Measurements from ENCODE around the gene EGFL6. TPM values are rescaled to one million over a fixed set of nuclear protein-coding genes. Genes with fewer than 3 reads are reported as not detected.
"Not testable (repeated sequence)": the region's sequence is repeated elsewhere in the genome, so short reads cannot be mapped to it uniquely, and the experiment has no call there.

The EGFL6 gene
- total RNA-seq, 1 experiment from 2014 or later: not detected

DNA sequence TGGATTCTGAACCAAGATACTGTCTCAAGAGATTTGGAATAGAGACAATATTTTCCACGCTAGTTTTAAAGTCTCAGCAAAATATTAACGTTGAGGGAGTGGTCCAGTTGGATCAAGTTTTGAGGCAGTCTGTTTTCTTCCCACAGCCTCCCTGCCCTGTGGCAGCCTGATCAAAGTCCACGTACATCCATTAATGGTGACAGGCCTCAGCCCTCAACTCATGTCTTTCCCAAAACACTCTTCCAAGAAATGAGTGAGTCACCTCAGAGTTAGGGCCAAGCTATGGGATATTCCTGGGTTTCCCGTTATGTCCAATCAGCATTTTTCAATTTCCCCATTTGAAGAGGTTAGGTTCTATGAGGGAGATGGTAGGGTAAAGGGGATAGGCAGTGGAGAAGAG lies 28.5 kb downstream of the EGFL6 start:
- DNase-seq (ENCODE audit: low read depth): peak; percentile 44

DNA sequence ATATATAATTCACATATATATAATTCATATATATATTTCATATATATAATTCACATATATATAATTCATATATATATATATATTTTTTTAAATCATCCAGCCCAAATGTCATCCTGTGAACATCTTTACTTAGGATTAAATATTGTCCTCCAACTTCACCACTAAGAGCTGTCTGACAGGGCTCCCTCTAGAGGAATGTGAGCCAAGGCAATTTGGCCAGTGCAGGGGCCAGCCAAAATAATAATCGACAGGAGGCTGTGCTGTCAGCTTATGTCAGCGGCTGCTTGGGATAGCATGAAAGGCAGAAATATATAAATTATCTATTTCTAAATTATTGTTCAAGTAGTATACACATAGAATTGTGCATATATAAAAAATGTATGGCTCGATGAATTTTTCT lies 29.5 kb downstream of the EGFL6 start:
- DNase-seq (ENCODE audit: low read depth): peak; percentile 14

DNA sequence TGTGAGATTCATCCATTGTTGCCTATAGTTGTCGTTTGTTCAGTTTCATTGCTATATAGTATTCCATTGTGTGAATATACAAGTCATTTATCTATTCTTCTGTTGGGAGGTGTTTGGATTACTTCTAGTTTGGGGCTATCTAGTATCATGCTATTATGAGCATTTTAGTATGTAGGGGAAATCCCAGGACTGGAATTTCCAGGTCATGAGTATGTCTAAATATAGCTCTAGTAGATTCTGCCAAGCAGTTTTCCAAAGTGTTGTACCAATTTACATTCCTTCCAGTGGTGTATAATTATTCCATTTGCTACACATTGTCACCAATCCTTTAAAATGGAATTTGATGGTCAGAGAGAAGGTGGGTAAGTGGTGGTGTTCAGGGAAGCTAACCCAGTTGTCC lies 30.1 kb downstream of the EGFL6 start:
- DNase-seq (ENCODE audit: low read depth): peak; percentile 24

DNA sequence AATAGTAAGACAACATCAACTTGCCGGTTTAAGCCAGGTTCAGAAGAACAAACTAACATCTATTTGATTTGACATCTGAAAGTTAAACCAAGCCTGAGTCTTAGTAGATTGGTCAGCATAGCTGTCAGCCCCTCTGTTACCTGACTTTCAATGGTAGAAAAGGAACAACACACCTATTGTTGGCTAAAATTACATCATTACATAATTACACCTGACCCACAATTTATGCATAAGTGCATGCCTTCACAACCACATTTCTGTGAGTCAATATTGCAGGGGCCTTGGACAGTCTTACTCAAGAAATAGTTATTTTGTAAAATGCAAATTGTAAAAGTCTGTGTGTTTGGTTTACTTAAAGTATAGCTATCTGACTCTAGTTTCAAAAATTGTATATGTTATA lies 36.2 kb downstream of the EGFL6 start:
- no peak for DNase-seq (ENCODE audit: low read depth)

DNA sequence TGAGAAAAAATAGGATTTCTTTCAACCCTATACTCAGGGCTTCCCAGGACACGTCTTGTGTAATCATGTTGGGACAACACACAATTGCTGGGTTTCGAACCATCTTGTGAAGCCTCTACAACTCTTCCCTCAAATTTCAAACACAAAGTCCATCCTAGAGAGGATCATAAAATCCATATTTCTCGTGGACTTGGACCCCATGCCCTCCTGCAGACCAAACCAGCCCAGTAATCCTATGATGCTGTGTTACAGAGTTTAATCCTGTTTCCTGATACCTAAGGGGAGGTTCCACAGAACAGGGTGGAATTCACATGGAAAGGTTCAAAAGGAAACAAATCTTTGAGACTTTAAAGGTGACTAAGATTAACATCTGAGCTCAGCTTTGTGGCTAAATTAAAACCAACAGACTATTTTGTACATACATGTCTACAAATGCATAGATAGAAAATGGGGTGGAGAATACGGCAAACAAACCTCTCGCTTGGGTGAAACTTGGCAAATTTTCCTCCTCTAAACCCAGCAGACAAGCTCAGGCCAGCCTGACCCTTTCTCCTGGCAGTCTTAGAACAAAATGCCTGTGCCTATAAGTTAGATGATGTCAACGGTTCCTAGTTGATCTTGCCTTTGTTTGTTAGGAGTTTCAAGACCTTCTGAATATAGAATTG lies 38.1 kb downstream of the EGFL6 start:
- DNase-seq (ENCODE audit: low read depth): no peak

DNA sequence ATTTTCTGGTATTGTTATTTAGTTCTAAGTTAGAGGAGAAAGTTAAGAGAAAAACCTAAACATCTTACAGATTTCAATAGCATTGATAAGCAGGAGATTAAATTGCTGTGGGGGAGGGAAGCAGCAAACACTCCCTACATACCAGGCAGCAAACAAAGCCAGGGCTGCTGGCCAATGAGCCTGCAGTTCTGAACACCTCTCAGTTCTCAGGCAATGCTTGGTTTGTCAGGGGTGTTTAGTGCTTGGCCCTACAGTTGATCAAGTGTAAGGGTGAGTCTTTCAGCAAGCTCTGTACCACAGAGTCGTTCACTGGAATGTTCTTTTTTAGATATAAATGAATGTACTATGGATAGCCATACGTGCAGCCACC lies 38.6 kb downstream of the EGFL6 start:
- DNase-seq (ENCODE audit: low read depth): no peak

DNA sequence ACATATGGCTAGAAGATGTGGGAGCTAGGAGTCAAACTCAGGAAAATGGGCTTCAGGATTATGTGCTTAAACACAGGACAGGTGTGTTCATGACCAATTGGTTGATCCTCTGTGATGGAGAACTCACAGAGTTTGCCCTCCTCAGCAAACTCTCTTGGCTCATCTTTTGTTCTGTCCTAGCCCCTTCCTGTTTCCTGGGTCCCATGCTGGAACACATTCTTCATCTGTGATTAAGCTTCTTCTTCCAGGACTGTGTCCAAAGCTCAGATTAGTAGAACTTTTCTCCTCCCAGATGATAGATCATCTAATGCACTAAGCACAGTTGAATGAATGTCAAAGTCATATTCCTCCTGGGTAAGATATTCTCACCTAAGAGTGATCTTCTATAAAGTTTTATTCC lies 44.8 kb downstream of the EGFL6 start:
- DNase-seq (ENCODE audit: low read depth): no peak

DNA sequence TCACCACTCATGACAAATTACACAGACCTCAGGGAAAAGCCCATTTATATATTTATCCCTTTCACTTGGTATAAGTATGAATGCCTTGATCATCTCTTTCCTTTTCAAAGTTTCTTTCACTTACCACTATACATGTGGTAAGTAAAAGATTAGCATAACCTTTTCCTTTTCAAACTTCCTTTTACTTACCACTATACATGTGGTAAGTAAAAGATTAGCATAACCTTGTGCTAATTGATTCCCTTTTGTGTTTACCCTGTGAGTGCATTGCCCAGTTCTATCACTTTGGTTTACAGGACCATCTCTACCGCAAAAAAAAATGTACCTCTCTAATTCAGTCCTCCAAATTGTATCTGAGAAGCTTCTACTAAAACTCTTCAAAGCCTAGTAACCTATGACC lies 50.8 kb downstream of the EGFL6 start:
- DNase-seq (ENCODE audit: low read depth): no peak

DNA sequence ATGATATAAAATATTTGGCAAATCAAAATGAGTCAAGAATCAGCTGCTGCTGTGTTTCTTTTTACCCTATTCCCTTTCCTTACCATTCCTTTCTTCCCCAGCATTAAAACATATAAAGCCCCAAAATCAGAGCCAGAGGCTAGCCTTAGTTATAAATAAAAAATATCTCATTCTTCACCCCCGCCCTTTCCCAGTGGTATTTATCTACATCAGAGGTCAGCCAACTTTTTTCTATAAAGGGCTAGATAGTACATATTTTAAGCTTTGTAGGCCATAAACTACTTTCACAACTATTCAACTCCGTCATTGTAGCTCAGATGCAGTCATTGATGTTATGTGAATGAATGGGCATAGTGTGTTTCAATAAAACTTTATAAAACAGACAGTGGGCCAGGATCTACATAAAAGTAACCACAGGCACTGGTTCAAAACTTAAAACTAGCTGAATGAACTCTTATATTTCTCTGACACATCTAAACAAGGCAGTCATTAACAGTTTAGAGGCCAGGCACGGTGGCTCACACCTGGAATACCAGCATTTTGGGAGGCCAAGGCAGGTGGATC lies 53.1 kb downstream of the EGFL6 start:
- no peak for DNase-seq (ENCODE audit: low read depth)

DNA sequence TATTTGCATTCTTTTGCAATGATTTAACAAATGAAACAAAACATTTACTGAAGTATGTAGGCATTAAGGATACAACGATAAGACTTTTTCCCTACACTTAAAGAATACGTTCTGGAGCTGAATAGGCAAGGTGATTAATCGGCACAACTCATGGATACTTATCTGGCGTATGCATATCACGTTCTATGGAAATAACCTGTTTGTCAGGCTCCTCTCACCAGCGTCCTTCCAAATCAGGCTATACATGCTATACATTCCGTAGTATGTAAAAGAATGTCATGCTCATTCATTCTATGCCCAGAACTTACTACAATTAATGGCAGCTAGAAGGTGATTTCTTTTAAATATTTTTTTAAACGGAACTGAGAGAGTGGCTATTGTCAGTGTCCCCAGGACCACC lies 57.9 kb downstream of the EGFL6 start:
- DNase-seq (ENCODE audit: low read depth): no peak

DNA sequence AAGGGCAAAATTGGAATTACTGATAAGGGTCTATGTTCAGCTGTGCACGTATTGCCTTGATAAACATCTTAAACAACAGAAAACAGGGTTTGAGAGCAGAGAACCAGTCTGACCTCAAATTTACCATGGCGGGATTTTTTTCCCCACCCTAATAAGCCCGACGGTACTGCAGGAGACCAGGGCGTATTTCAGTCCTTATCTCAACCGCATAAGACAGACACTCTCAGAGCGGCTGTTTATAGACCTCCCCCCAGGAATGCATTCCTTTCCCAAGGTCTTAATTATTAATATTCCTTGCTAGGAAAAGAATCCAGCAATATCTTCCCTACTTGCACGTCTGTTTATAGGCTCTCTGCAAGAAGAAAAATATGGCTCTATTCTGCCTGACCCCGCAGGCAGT lies 67.8 kb downstream of the EGFL6 start:
- DNase-seq (ENCODE audit: low read depth): not testable (repeated sequence)

DNA sequence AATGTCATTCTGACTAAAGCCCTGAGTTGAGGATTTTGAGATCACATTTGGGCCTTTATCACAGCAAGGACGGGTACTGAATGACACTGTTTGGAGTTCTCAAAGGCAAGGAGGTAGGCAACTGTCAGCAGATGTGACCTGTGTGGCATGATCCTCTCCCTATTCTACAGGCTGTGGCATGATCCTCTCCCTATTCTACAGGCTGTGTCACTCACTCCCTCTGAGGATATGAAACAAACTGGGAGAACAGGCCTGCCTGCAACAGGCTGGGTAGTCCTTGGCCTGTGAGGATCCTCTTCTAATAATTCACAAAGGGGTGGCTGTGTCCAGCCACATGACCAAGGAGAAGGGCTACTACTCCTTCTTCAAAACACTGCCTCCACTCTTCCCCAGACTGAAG lies 68.6 kb downstream of the EGFL6 start:
- DNase-seq (ENCODE audit: low read depth): no peak

DNA sequence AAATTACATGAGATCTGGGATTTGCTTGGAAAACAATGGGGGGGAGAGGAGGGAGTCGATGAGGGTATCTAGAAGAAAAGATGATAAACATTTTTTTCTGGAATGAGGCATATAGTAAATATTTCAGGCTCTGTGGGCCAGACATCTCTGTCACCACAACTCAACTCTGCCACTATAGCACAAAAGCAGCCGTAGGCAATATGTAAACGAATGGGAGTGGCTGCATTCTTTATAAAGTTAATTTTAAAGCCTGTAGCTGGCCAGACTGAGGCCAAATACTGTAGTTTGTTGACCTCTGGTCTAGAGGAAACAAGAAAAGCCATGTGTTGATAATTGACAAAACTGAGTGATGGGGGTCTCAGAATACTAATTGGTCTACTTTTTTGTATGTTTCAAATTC lies 69.4 kb downstream of the EGFL6 start:
- DNase-seq (ENCODE audit: low read depth): peak; percentile 3

DNA sequence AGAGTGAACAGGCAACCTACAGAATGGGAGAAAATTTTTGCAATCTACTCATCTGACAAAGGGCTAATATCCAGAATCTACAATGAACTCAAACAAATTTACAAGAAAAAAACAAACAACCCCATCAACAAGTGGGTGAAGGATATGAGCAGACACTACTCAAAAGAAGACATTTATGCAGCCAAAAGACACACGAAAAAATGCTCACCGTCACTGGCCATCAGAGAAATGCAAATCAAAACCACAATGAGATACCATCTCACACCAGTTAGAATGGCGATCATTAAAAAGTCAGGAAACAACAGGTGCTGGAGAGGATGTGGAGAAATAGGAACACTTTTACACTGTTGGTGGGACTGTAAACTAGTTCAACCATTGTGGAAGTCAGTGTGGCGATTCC lies 72.3 kb downstream of the EGFL6 start:
- not testable (repeated sequence) for DNase-seq (ENCODE audit: low read depth)

DNA sequence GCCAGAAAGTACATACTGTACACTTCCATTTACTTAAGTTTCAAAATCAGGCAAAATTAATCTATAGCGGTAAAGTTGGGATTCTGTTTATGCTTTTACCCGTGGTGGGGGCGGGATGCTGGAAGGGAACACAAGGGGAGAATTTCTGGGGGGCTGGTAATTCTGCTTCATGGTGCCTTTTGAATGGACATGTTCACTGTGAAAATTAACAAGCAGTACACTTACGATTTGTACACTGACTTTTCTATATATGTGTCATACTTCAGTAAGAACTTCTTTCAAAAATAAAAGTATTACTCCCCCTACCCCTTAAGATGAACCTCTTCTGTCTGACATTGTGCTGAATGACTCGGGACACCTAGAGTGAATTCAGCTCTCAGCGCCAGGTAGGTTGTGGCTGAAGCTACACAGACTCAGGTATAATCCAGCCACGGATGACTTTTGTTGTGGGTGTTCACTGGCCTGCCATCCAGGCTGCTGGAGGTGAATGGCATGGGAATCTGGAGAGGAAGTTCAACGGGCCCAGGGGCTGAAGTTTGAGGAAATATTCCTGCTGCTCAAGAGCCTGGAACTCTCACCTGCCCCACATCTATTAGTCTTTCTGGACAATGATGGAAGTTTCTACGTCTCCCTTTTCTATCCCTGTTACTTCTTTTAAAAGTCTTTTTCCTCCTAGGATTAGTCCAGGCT lies 76.2 kb downstream of the EGFL6 start:
- no peak for DNase-seq (ENCODE audit: low read depth)

DNA sequence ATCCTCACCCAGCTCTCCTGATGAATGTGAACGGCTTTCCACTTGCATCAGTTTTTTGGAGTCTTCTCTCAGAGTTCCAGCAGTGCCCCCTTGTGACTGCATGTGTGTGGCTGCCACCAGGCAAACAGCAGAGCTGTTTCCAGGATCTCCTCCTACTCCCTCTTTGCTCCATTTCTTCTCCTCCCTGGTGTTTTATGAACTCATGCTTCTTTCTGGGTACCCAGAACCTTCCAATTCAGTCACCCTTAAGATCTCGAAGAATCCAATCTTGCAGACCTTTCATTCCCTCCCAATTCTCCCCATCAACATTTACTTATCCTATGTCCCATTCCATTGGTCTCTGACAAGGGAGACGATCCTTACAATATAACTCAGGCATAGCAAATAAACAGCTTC lies 76.8 kb downstream of the EGFL6 start:
- peak; percentile 62 for DNase-seq (ENCODE audit: low read depth)

DNA sequence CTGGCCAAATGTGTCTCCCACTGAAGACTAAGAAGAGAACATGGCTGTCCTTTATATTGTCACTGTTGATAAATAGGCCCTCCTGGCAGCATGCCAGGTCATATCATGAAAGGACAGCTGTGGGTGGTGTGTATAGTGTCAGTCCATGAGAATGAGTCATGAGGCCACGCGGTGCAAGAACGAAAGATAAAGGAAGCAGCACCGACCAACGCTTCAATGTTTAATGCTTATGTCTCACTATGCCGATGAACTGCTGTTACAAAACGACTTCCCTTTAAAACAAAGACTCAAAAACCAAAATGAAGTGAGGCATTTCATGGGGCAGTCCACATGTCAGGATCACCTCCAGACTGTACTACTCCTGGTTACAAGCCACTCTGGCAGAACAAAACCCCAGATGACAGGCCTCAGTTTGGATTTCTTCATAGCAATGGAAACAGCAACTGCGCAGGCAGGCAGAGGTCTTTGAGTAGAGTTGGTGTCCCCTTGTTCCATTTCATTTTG lies 78.4 kb downstream of the EGFL6 start:
- peak; percentile 92 for DNase-seq (ENCODE audit: low read depth)

DNA sequence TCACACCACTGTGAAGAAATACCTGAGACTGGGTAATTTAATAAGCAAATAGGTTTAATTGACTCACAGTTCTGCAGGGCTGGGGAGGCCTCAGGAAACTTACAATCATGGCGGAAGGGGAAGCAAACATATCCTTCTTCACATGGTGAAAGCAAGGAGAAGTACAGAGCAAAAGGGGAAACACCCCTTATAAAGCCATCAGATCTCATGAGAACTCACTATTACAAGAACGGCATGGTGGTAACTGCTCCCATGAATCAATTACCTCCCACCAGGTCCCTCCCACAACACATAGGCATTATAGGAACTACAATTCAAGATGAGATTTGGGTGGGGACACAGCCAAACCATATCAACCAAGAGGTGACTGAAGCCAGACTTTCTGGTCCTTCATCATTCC lies 78.9 kb downstream of the EGFL6 start:
- not testable (repeated sequence) for DNase-seq (ENCODE audit: low read depth)

DNA sequence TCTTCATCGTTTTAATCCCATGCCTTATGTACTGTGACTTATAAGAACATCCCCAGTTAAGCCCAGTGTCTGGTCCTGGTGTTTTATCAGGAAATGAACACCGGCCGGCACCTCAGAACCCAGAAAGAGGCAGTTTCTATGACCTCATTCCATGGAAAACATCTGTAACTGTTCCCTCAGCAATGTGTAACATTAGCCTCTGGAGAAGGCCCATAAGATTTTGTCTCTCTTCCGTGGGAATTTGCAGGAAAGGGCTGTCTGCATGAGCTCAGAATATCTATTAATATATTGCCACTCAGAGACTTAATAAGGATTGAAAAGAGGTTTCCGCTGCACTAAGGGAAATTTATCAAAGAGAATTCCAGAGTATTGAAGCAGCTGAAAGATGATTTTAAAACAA lies 80.4 kb downstream of the EGFL6 start:
- DNase-seq (ENCODE audit: low read depth): no peak

DNA sequence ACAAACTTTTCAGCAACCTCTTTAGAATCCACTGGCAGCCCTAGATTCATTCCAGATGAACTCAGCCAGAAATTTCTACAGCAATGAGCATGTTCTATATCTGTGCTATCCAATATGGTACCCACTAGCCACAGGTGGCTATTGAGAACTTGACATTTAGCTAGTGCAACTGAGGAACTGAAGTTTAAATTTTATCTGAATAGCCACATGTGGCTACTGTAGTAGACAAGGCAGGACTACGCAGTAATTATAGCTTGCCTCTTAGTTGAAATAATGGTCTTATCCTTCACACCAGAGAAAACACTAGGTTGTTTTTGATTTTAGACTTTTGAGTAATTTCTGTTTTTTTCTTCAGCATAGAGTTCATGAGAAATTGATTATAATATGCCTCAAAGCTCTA lies 80.9 kb downstream of the EGFL6 start:
- DNase-seq (ENCODE audit: low read depth): no peak

DNA sequence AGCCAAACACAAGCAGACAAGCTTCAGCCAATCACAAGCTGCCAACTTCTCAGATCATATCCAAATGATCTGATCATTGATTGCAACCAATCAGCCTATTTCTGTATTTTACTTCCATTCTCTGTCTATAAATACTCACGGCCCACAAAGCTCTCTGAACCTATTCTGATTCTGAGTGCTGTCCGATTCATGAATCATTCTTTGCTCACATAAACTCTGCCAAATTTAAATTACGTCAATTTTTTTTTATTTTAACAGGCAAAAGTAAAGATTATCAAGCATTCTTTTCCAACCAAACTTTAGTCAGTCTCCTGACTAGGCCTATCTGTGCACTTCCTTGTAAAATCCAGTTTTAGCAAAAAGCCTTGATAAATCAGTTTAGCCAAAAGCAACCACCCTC lies 81.7 kb downstream of the EGFL6 start:
- DNase-seq (ENCODE audit: low read depth): no peak

DNA sequence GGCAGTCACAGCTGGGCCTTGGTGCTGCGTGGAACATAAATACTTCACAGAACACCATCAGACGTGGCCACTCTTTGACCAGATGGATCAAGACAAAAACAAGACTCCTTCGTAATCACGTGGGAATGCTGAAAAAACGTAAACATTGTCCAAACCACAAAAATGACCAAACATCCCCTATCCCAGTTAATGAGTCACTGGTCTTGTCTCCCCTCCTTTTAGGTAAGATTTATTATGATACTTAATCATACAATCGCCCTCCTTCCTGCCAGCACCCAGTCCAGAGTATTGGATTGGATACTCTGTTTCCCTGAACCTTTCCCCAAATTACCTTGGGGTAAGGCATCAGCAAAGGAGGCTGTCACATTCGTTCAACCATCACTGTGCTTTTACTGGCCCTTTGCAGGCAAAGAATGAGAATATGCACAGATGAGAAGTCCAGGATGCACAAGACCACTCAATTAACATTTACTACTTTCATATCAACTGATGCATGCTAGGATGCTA lies 82.9 kb downstream of the EGFL6 start:
- DNase-seq (ENCODE audit: low read depth): peak; percentile 89
